Karpas-422 (cell line): ENCODE measurements around the gene CLEC3B. TPM values are rescaled to one million over a fixed set of nuclear protein-coding genes. Genes with fewer than 3 reads are reported as not detected.

Source experiments
- DNase-seq: peaks from one replicate; pipeline ENCODE4 v3.0.0-alpha.2; 2015
- H2AFZ ChIP-seq: fragments of 200-600 bp; sonication (generic); 2 replicates; pipeline ENCODE4 v1.6.1; 2014; ENCODE audit warnings: antibody characterized with exemption, low read length, mixed read lengths
- H3K27ac ChIP-seq: fragments of 200-600 bp; sonication (generic); 2 replicates; pipeline ENCODE4 v1.5.1; 2014; ENCODE audit warnings: mild to moderate bottlenecking, low read length, moderate library complexity
- H3K27me3 ChIP-seq: fragments of 200-600 bp; sonication (generic); 2 replicates; pipeline ENCODE4 v1.6.1; 2014; ENCODE audit warnings: low read length, mixed read lengths
- H3K36me3 ChIP-seq: fragments of 200-600 bp; sonication (generic); 2 replicates; pipeline ENCODE4 v1.6.1; 2014; ENCODE audit warnings: low read length, mixed read lengths; ENCODE audit not compliant: insufficient read depth
- H3K4me1 ChIP-seq: fragments of 200-600 bp; sonication (generic); 2 replicates; pipeline ENCODE4 v1.6.1; 2014; ENCODE audit warnings: mild to moderate bottlenecking, low read length, mixed read lengths
- H3K4me2 ChIP-seq: fragments of 200-600 bp; sonication (generic); 2 replicates; pipeline ENCODE4 v1.6.1; 2014; ENCODE audit warnings: low read length, low read depth, mild to moderate bottlenecking; ENCODE audit not compliant: poor library complexity, severe bottlenecking
- H3K4me3 ChIP-seq: fragments of 200-600 bp; sonication (generic); 2 replicates; pipeline ENCODE4 v1.5.1; 2014; ENCODE audit warnings: mild to moderate bottlenecking, antibody characterized with exemption, low read length, mixed read lengths
- H3K79me2 ChIP-seq: fragments of 200-600 bp; sonication (generic); 2 replicates; pipeline ENCODE4 v1.6.1; 2014; ENCODE audit warnings: mild to moderate bottlenecking, low read length, mixed read lengths
- H3K9ac ChIP-seq: fragments of 200-600 bp; sonication (generic); 2 replicates; pipeline ENCODE4 v1.6.0; 2014; ENCODE audit warnings: low read length
- H3K9me2 ChIP-seq: fragments of 200-600 bp; sonication (generic), shearing (Covaris generic); replicated peaks from 2 replicates; pipeline ENCODE4 v1.6.0; 2014; ENCODE audit warnings: mild to moderate bottlenecking, low read length, moderate library complexity; ENCODE audit not compliant: insufficient read depth
- H3K9me3 ChIP-seq: fragments of 300-700, 200-600 bp; sonication (generic); 2 replicates; pipeline ENCODE4 v1.6.1; 2014; ENCODE audit warnings: low read length, mixed read lengths
- H4K20me1 ChIP-seq: fragments of 200-600 bp; sonication (generic); 2 replicates; pipeline ENCODE4 v1.6.1; 2014; ENCODE audit warnings: mild to moderate bottlenecking, antibody characterized with exemption, low read length, low read depth; ENCODE audit not compliant: insufficient read depth
- total RNA-seq: library from RNA; depleted of rRNA; stranded (reverse); fragments of >200 nt; shearing (Covaris generic); gene quantifications from 2 replicates; pipeline ENCODE4 v1.2.3, GENCODE V29; 2014; ENCODE audit warnings: low replicate concordance

The CLEC3B gene
- total RNA-seq, 1 experiment from 2014 or later, result not detected

GRCh38 chr3:45056608-45057301 is 30.7 kb downstream of the CLEC3B start:
- Histone ChIP-seq H3K9me3 (no peaks in the 10 kb centered on the region), H3K79me2 (no peaks in the 10 kb centered on the region), H4K20me1 (no peaks in the 10 kb centered on the region), H3K27me3 (no peaks in the 10 kb centered on the region), H3K9ac (no peak overlapping the region), H3K9me2 (no peaks in the 10 kb centered on the region), H2AFZ (no peak overlapping the region), H3K27ac (no peak overlapping the region), H3K36me3 (no peaks in the 10 kb centered on the region), H3K4me1 (peaks cover 5% of the 10 kb centered on the region; the same call in 1 of the 2 replicates), H3K4me3 (no peak overlapping the region), H3K4me2 (no peak overlapping the region)
- peak; percentile 33 for DNase-seq

- DNase-seq, result no peak
These were observed 31.5 kb downstream of the CLEC3B start for GRCh38 chr3:45057557-45057956.

GRCh38 chr3:45059132-45059531 is 33.0 kb downstream of the CLEC3B start:
- no peak overlapping the region for H2AFZ ChIP-seq
- no peak for DNase-seq
- H3K9me3 ChIP-seq, result no peaks in the 10 kb centered on the region
- H3K4me3 ChIP-seq, result no peak overlapping the region
- H3K4me1 ChIP-seq, result peaks cover 5% of the 10 kb centered on the region; the same call in 1 of the 2 replicates
- H3K27me3 ChIP-seq, result no peaks in the 10 kb centered on the region
- H3K36me3 ChIP-seq, result no peaks in the 10 kb centered on the region
- H3K9me2 ChIP-seq, result no peaks in the 10 kb centered on the region
- no peaks in the 10 kb centered on the region for H4K20me1 ChIP-seq
- no peaks in the 10 kb centered on the region for H3K79me2 ChIP-seq
- H3K4me2 ChIP-seq, result no peak overlapping the region
- no peak overlapping the region for H3K9ac ChIP-seq
- H3K27ac ChIP-seq, result no peak overlapping the region

More at GRCh38 chr3:45057557-45057956, 31.5 kb downstream of the CLEC3B start:
- H3K4me1 ChIP-seq, result peaks cover 5% of the 10 kb centered on the region; the same call in 1 of the 2 replicates
- no peaks in the 10 kb centered on the region for H3K79me2 ChIP-seq
- no peak overlapping the region for H3K4me3 ChIP-seq
- H3K9me3 ChIP-seq, result no peaks in the 10 kb centered on the region
- H3K27ac ChIP-seq, result no peak overlapping the region
- no peak overlapping the region for H3K4me2 ChIP-seq
- H3K9me2 ChIP-seq, result no peaks in the 10 kb centered on the region
- H2AFZ ChIP-seq, result no peak overlapping the region
- H3K27me3 ChIP-seq, result no peaks in the 10 kb centered on the region
- no peaks in the 10 kb centered on the region for H3K36me3 ChIP-seq
- no peaks in the 10 kb centered on the region for H4K20me1 ChIP-seq
- no peak overlapping the region for H3K9ac ChIP-seq

- H3K27ac ChIP-seq, result no peak overlapping the region
- H3K4me2 ChIP-seq, result no peak overlapping the region
- H3K9me3 ChIP-seq, result no peaks in the 10 kb centered on the region
- no peak overlapping the region for H2AFZ ChIP-seq
- no peaks in the 10 kb centered on the region for H3K9me2 ChIP-seq
- no peaks in the 10 kb centered on the region for H3K36me3 ChIP-seq
- peaks cover 5% of the 10 kb centered on the region; the same call in 1 of the 2 replicates for H3K4me1 ChIP-seq
- no peaks in the 10 kb centered on the region for H3K27me3 ChIP-seq
- DNase-seq, result no peak
- no peak overlapping the region for H3K9ac ChIP-seq
- H3K4me3 ChIP-seq, result no peak overlapping the region
- H4K20me1 ChIP-seq, result no peaks in the 10 kb centered on the region
- H3K79me2 ChIP-seq, result no peaks in the 10 kb centered on the region
These were observed 34.2 kb downstream of the CLEC3B start for GRCh38 chr3:45060165-45060892.

- H3K4me2 ChIP-seq, result no peak overlapping the region
- peak; percentile 19 for DNase-seq
- no peak overlapping the region for H3K4me3 ChIP-seq
- H3K9me3 ChIP-seq, result no peaks in the 10 kb centered on the region
- H3K36me3 ChIP-seq, result no peaks in the 10 kb centered on the region
- H3K27ac ChIP-seq, result no peak overlapping the region
- no peaks in the 10 kb centered on the region for H3K4me1 ChIP-seq
- H3K79me2 ChIP-seq, result no peaks in the 10 kb centered on the region
- H3K27me3 ChIP-seq, result no peaks in the 10 kb centered on the region
- H2AFZ ChIP-seq, result no peak overlapping the region
- H4K20me1 ChIP-seq, result no peaks in the 10 kb centered on the region
- no peak overlapping the region for H3K9ac ChIP-seq
- H3K9me2 ChIP-seq, result no peaks in the 10 kb centered on the region
These were observed 36.6 kb downstream of the CLEC3B start for GRCh38 chr3:45062697-45063070.

GRCh38 chr3:45064512-45065372 is 38.6 kb downstream of the CLEC3B start:
- no peak for DNase-seq
- no peaks in the 10 kb centered on the region for H3K79me2 ChIP-seq
- no peaks in the 10 kb centered on the region for H3K4me1 ChIP-seq
- no peaks in the 10 kb centered on the region for H3K9me3 ChIP-seq
- no peak overlapping the region for H3K9ac ChIP-seq
- H4K20me1 ChIP-seq, result no peaks in the 10 kb centered on the region
- no peak overlapping the region for H3K27ac ChIP-seq
- no peaks in the 10 kb centered on the region for H3K36me3 ChIP-seq
- no peaks in the 10 kb centered on the region for H3K9me2 ChIP-seq
- peak overlapping the region; percentile 39 for H3K4me2 ChIP-seq
- no peaks in the 10 kb centered on the region for H3K27me3 ChIP-seq
- no peak overlapping the region for H2AFZ ChIP-seq
- H3K4me3 ChIP-seq, result no peak overlapping the region

- Histone ChIP-seq H2AFZ (no peak overlapping the region), H4K20me1 (no peaks in the 10 kb centered on the region), H3K27me3 (no peaks in the 10 kb centered on the region), H3K36me3 (no peaks in the 10 kb centered on the region), H3K9me2 (no peaks in the 10 kb centered on the region), H3K79me2 (no peaks in the 10 kb centered on the region), H3K4me2 (no peak overlapping the region), H3K27ac (no peak overlapping the region), H3K4me1 (no peaks in the 10 kb centered on the region), H3K4me3 (no peak overlapping the region), H3K9me3 (no peaks in the 10 kb centered on the region), H3K9ac (no peak overlapping the region)
- DNase-seq, result no peak
These were observed 39.2 kb downstream of the CLEC3B start for GRCh38 chr3:45065373-45065720.
